GM21360 (cell line): Measurements from ENCODE around the gene FAM227A.
A peak's percentile ranks its signal among the peaks of the same experiment; 100 is the strongest.
"Not testable (repeated sequence)": the region's sequence is repeated elsewhere in the genome, so short reads cannot be mapped to it uniquely, and the experiment has no call there.

Source experiments
- ATAC-seq: cut with Tn5 transposase; IDR thresholded peaks from one replicate; pipeline ENCODE4 v1.9.1; 2021; ENCODE audit warnings: mild to moderate bottlenecking, moderate library complexity; ENCODE audit not compliant: unreplicated experiment

FAM227A gene

GRCh38 chr22:38612217-38613006 lies 43.8 kb downstream of the FAM227A start:
- no peak for ATAC-seq

- no peak for ATAC-seq
Observed at GRCh38 chr22:38611559-38611958, 44.6 kb downstream of the FAM227A start.

- no peak for ATAC-seq
Observed at GRCh38 chr22:38610234-38610633, 46.0 kb downstream of the FAM227A start.

- ATAC-seq: no peak
Observed at GRCh38 chr22:38608992-38609750, 47.0 kb downstream of the FAM227A start.

GRCh38 chr22:38607680-38608079 lies 48.5 kb downstream of the FAM227A start:
- no peak for ATAC-seq

GRCh38 chr22:38602166-38602565 lies 54.0 kb downstream of the FAM227A start:
- no peak for ATAC-seq

GRCh38 chr22:38601221-38601764 lies 54.9 kb downstream of the FAM227A start:
- ATAC-seq: no peak

- no peak for ATAC-seq
Observed at GRCh38 chr22:38599466-38599865, 56.7 kb downstream of the FAM227A start.

GRCh38 chr22:38582923-38583322 lies 73.3 kb downstream of the FAM227A start:
- ATAC-seq: not testable (repeated sequence)

GRCh38 chr22:38578505-38578904 lies 77.7 kb downstream of the FAM227A start:
- ATAC-seq: no peak

- ATAC-seq: no peak
Observed at GRCh38 chr22:38572065-38572464, 84.1 kb downstream of the FAM227A start.

- ATAC-seq: no peak
Observed at GRCh38 chr22:38570779-38571364, 85.3 kb downstream of the FAM227A start.

GRCh38 chr22:38569972-38570778 lies 86.0 kb downstream of the FAM227A start, which contains the start of gene DMC1:
TSS of gene DMC1 (minus strand) at chr22:38570183. CDS start at chr22:38568256, 1,927 bp downstream.
- ATAC-seq: peak; percentile 64

GRCh38 chr22:38569181-38569971 lies 86.8 kb downstream of the FAM227A start:
- no peak for ATAC-seq

- no peak for ATAC-seq
Observed at GRCh38 chr22:38567531-38568285, 88.5 kb downstream of the FAM227A start.

- no peak for ATAC-seq
Observed at GRCh38 chr22:38566726-38567504, 89.3 kb downstream of the FAM227A start.

GRCh38 chr22:38565441-38565840 lies 90.8 kb downstream of the FAM227A start:
- ATAC-seq: no peak

- no peak for ATAC-seq
Observed at GRCh38 chr22:38564669-38565068, 91.5 kb downstream of the FAM227A start.
